OCI-LY3 (cell line): ENCODE results near the gene PARP2.
"Not testable (repeated sequence)": the region's sequence is repeated elsewhere in the genome, so short reads cannot be mapped to it uniquely, and the experiment has no call there.

Experiments used
- H2AFZ ChIP-seq: fragments of 200-600, 300-600 bp; shearing (Covaris generic); 2 replicates; pipeline ENCODE4 v1.6.0; 2014; ENCODE audit warnings: antibody characterized with exemption, low read depth, low read length
- H3K27ac ChIP-seq: fragments of 200-600, 300-600 bp; sonication (generic); 2 replicates; pipeline ENCODE4 v1.5.1; 2014; ENCODE audit warnings: mild to moderate bottlenecking, low read length, moderate library complexity, mixed read lengths
- H3K27me3 ChIP-seq: fragments of 200-600, 300-600 bp; sonication (generic); 2 replicates; pipeline ENCODE4 v1.6.1; 2014; ENCODE audit warnings: low read depth, low read length, mixed read lengths
- H3K36me3 ChIP-seq: fragments of 200-600, 300-600 bp; sonication (generic); replicated peaks from 2 replicates; pipeline ENCODE3; 2014; ENCODE audit warnings: low read depth, low read length, mixed read lengths
- H3K4me1 ChIP-seq: fragments of 300-600, 200-600 bp; sonication (generic); 2 replicates; pipeline ENCODE4 v1.6.1; 2014; ENCODE audit warnings: low read length, mixed read lengths
- H3K4me2 ChIP-seq: fragments of 200-600, 300-600 bp; sonication (generic); 2 replicates; pipeline ENCODE4 v1.6.1; 2014; ENCODE audit warnings: low read length, mixed read lengths
- H3K4me3 ChIP-seq: fragments of 300-600, 200-600 bp; sonication (generic); 2 replicates; pipeline ENCODE4 v1.5.1; 2014; ENCODE audit warnings: antibody characterized with exemption, mild to moderate bottlenecking, low read length, moderate library complexity
- H3K79me2 ChIP-seq: fragments of 300-600, 200-600 bp; shearing (Covaris generic); 2 replicates; pipeline ENCODE4 v1.6.1; 2014; ENCODE audit warnings: mild to moderate bottlenecking, low read length, mixed read lengths
- H3K9ac ChIP-seq: fragments of 300-600, 200-600 bp; shearing (Covaris generic); 2 replicates; pipeline ENCODE4 v1.6.0; 2014; ENCODE audit warnings: mild to moderate bottlenecking, low read length, moderate library complexity
- H3K9me3 ChIP-seq: fragments of 200-600, 300-600 bp; shearing (Covaris generic); 2 replicates; pipeline ENCODE4 v1.6.1; 2014; ENCODE audit warnings: low read length, mixed read lengths; ENCODE audit not compliant: insufficient read depth
- H4K20me1 ChIP-seq: fragments of 200-600, 300-600 bp; sonication (generic); 2 replicates; pipeline ENCODE4 v1.6.1; 2016; ENCODE audit warnings: low read length, mixed read lengths; ENCODE audit not compliant: insufficient read depth
- EZH2phosphoT487 ChIP-seq: fragments of 200-600 bp; shearing (Covaris generic); IDR thresholded peaks from 2 replicates; pipeline ENCODE4 v1.6.1; 2018; ENCODE audit warnings: antibody characterized with exemption, mixed run types, low read depth
- TF ChIP-seq, protein P1 (sequence below): fragments of 200-600, 300-600 bp; sonication (generic); IDR thresholded peaks from 2 replicates; pipeline ENCODE4 v1.5.1; 2014; ENCODE audit warnings: antibody characterized with exemption, low read length, low read depth

The PARP2 gene

GRCh38 chr14:20356422-20356821 lies 13.0 kb downstream of the PARP2 start:
- Histone ChIP-seq H3K27ac (no peak overlapping the region), H3K9ac (no peak overlapping the region), H3K9me3 (no peaks in the 10 kb centered on the region), H3K4me1 (no peaks in the 10 kb centered on the region), H2AFZ (no peak overlapping the region), H3K4me3 (no peak overlapping the region), H3K4me2 (no peak overlapping the region), H3K36me3 (peaks cover 74% of the 10 kb centered on the region), H3K27me3 (no peaks in the 10 kb centered on the region), H3K79me2 (no peaks in the 10 kb centered on the region), H4K20me1 (no peaks in the 10 kb centered on the region)
- no peak for TF ChIP-seq EZH2phosphoT487
- TF ChIP-seq, protein P1, sequence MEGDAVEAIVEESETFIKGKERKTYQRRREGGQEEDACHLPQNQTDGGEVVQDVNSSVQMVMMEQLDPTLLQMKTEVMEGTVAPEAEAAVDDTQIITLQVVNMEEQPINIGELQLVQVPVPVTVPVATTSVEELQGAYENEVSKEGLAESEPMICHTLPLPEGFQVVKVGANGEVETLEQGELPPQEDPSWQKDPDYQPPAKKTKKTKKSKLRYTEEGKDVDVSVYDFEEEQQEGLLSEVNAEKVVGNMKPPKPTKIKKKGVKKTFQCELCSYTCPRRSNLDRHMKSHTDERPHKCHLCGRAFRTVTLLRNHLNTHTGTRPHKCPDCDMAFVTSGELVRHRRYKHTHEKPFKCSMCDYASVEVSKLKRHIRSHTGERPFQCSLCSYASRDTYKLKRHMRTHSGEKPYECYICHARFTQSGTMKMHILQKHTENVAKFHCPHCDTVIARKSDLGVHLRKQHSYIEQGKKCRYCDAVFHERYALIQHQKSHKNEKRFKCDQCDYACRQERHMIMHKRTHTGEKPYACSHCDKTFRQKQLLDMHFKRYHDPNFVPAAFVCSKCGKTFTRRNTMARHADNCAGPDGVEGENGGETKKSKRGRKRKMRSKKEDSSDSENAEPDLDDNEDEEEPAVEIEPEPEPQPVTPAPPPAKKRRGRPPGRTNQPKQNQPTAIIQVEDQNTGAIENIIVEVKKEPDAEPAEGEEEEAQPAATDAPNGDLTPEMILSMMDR = no peak

- H3K4me1 ChIP-seq, H3K79me2 ChIP-seq, H3K4me3 ChIP-seq, H4K20me1 ChIP-seq, H2AFZ ChIP-seq, H3K9me3 ChIP-seq, H3K9ac ChIP-seq, H3K27ac ChIP-seq, H3K4me2 ChIP-seq, H3K27me3 ChIP-seq: not testable (repeated sequence)
- peaks cover 72% of the 10 kb centered on the region for H3K36me3 ChIP-seq
Observed at GRCh38 chr14:20358474-20358873, 15.0 kb downstream of the PARP2 start.

GRCh38 chr14:20365928-20366327 lies 22.5 kb downstream of the PARP2 start:
- Histone ChIP-seq H3K27me3 (no peaks in the 10 kb centered on the region), H4K20me1 (no peaks in the 10 kb centered on the region), H2AFZ (no peak overlapping the region), H3K79me2 (no peaks in the 10 kb centered on the region), H3K27ac (no peak overlapping the region), H3K4me3 (no peak overlapping the region), H3K4me1 (peaks cover 21% of the 10 kb centered on the region), H3K36me3 (peaks cover 66% of the 10 kb centered on the region), H3K9ac (no peak overlapping the region), H3K4me2 (no peak overlapping the region), H3K9me3 (peaks cover 16% of the 10 kb centered on the region)
- TF ChIP-seq EZH2phosphoT487 = no peak
- TF ChIP-seq, protein P1 = no peak

DNA sequence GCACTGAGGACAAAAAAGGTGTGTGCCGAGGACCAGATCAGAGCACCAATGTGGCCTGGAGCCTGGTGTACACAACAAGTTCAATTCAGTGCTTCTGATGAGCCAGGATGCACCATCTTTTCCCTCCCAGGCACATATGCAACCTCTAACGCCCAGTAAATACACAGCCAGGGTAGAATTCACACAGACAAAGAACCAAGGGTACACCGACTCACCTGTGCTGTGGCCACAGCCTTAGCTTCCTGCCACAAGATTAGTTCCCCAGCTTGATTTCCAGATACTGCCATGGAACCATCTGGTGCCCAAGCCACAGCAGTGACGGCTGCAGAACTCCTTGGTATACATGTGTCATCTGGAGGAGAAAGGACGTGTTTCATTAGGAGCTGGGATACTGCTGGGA lies 29.4 kb downstream of the PARP2 start:
- peaks cover 77% of the 10 kb centered on the region for H3K36me3 ChIP-seq
- TF ChIP-seq, protein P1 = no peak
- TF ChIP-seq EZH2phosphoT487 = no peak
- H2AFZ ChIP-seq = no peak overlapping the region

GRCh38 chr14:20375471-20375870 lies 32.0 kb downstream of the PARP2 start:
- H3K36me3 ChIP-seq = peaks cover 74% of the 10 kb centered on the region
- no peak overlapping the region for H3K9ac ChIP-seq
- H3K27ac ChIP-seq = no peak overlapping the region
- H4K20me1 ChIP-seq = no peaks in the 10 kb centered on the region
- no peaks in the 10 kb centered on the region for H3K4me1 ChIP-seq
- no peak overlapping the region for H3K4me2 ChIP-seq
- no peaks in the 10 kb centered on the region for H3K9me3 ChIP-seq
- no peak overlapping the region for H2AFZ ChIP-seq
- TF ChIP-seq EZH2phosphoT487 = no peak
- TF ChIP-seq, protein P1 = no peak
- H3K79me2 ChIP-seq = no peaks in the 10 kb centered on the region
- no peaks in the 10 kb centered on the region for H3K27me3 ChIP-seq
- no peak overlapping the region for H3K4me3 ChIP-seq

More for the DNA sequence above, 29.4 kb downstream of the PARP2 start:
- H4K20me1 ChIP-seq = no peaks in the 10 kb centered on the region
- no peaks in the 10 kb centered on the region for H3K27me3 ChIP-seq
- no peak overlapping the region for H3K9ac ChIP-seq
- H3K27ac ChIP-seq = no peak overlapping the region
- H3K4me2 ChIP-seq = no peak overlapping the region
- peaks cover 2% of the 10 kb centered on the region for H3K4me1 ChIP-seq
- H3K9me3 ChIP-seq = peaks cover 9% of the 10 kb centered on the region
- no peak overlapping the region for H3K4me3 ChIP-seq
- H3K79me2 ChIP-seq = no peaks in the 10 kb centered on the region
